GM21619 (cell line): Measurements from ENCODE around the gene GJA10.

ENCODE experiments used
- ATAC-seq: cut with Tn5 transposase; IDR thresholded peaks from one replicate; pipeline ENCODE4 v1.9.1; 2021; ENCODE audit not compliant: unreplicated experiment

The GJA10 gene

DNA sequence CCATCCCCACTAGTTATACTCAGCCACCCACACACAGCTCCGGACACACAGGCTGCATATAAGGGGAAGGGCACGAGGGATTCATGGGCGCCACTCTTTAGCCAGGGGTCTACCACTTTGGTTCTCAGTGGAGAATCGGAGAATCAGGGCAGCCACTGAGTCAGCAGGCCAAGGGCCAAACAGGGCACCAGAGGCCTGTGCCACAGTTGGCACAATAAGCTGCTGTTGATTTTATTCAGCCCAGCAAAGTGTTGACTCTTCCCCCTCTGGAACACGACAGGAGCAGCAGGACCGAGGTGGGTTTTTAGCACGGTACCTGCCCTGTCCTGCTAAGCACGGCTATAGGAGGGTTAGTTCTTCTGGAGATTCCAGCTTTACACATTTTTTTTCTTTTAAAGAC, 48.3 kb downstream of the GJA10 start:
- ATAC-seq: no peak

DNA sequence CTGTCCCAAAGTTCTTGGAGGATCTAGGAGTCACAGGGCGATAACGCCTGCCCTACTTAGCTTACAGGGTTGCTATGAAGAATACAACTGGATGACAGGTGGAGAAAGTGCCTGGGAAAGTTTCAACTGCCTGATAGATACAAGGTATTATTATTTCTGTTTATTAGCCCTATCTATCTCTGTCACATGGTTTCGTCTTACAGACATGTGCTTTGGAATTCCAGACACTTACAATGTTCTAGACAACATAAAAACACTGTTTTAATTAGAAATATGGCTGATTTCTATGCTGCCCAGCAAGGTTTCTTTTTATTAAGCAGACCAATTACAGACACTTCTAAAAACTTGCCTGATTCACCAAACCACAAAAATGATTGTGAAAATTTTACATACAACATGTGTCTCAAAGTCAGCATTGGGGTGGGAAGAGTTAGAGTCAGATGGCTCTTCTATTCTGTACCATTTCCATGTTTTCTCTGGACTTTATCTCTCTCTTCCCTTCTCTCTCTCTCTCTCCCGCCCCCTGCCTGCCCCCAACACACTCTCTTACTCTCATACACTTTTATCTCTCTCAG, 50.0 kb downstream of the GJA10 start:
- ATAC-seq: no peak

- ATAC-seq: no peak
Observed at GRCh38 chr6:89944826-89945407, 50.6 kb downstream of the GJA10 start.
